Neural cell (in vitro differentiated cells): Measurements from ENCODE around the gene KLRB1. TPM values are rescaled to one million over a fixed set of nuclear protein-coding genes. Genes with fewer than 3 reads are reported as not detected.

Source experiments
- H2AFZ ChIP-seq: fragments of 200-600, 300-800 bp; sonication (generic), shearing (Covaris generic); 2 replicates; pipeline ENCODE4 v1.6.0; 2014; ENCODE audit warnings: low read depth, mild to moderate bottlenecking, antibody characterized with exemption, low read length, moderate library complexity
- H3F3A ChIP-seq: fragments of 200-600 bp; shearing (Covaris generic); 2 replicates; pipeline ENCODE4 v1.6.1; 2016; ENCODE audit warnings: mild to moderate bottlenecking, moderate library complexity, mixed read lengths, antibody characterized with exemption, low read length; ENCODE audit not compliant: insufficient read depth, poor library complexity, severe bottlenecking
- H3K27ac ChIP-seq: fragments of 200-600, 300-800 bp; sonication (generic), shearing (Covaris generic); 2 replicates; pipeline ENCODE4 v1.5.1; 2014; ENCODE audit warnings: mild to moderate bottlenecking, low read length, moderate library complexity
- H3K27me3 ChIP-seq: fragments of 300-800, 200-600 bp; sonication (generic), shearing (Covaris generic); 2 replicates; pipeline ENCODE4 v1.6.0; 2014; ENCODE audit warnings: mild to moderate bottlenecking, low read depth, low read length, moderate library complexity; ENCODE audit not compliant: insufficient read depth
- H3K36me3 ChIP-seq: fragments of 300-800, 200-600 bp; sonication (generic), shearing (Covaris generic); 2 replicates; pipeline ENCODE4 v1.5.1; 2014; ENCODE audit warnings: mild to moderate bottlenecking, antibody characterized with exemption, low read length, moderate library complexity; ENCODE audit not compliant: insufficient read depth
- H3K4me2 ChIP-seq: fragments of 300-800, 200-600 bp; sonication (generic), shearing (Covaris generic); 2 replicates; pipeline ENCODE4 v1.6.0; 2014; ENCODE audit warnings: mild to moderate bottlenecking, low read length
- H3K4me3 ChIP-seq: fragments of 300-800, 200-600 bp; sonication (generic), shearing (Covaris generic); 2 replicates; pipeline ENCODE4 v1.5.1; 2014; ENCODE audit warnings: mild to moderate bottlenecking, low read length, moderate library complexity
- H3K79me2 ChIP-seq: fragments of 200-600 bp; shearing (Covaris generic); replicated peaks from 2 replicates; pipeline ENCODE4 v1.6.0; 2014; ENCODE audit warnings: mild to moderate bottlenecking, low read length, moderate library complexity; ENCODE audit not compliant: insufficient read depth
- H3K9ac ChIP-seq: fragments of 300-800, 200-600 bp; sonication (generic), shearing (Covaris generic); 2 replicates; pipeline ENCODE4 v1.6.1; 2016; ENCODE audit warnings: mild to moderate bottlenecking, low read length, mixed read lengths
- H3K9me2 ChIP-seq: fragments of 200-600 bp; shearing (Covaris generic); 2 replicates; pipeline ENCODE4 v1.6.1; 2016; ENCODE audit warnings: mild to moderate bottlenecking, low read length, mixed read lengths; ENCODE audit not compliant: insufficient read depth
- H3K9me3 ChIP-seq: fragments of 200-600, 300-800 bp; sonication (generic), shearing (Covaris generic); 2 replicates; pipeline ENCODE4 v1.6.1; 2016; ENCODE audit warnings: mild to moderate bottlenecking, mixed run types, low read length, moderate library complexity, mixed read lengths
- H4K20me1 ChIP-seq: fragments of 200-600 bp; shearing (Covaris generic); 2 replicates; pipeline ENCODE4 v1.6.1; 2016; ENCODE audit warnings: mild to moderate bottlenecking, mixed run types; ENCODE audit not compliant: insufficient read depth
- EP300 ChIP-seq: fragments of 450-650 bp; conservative IDR thresholded peaks from 2 replicates; pipeline ENCODE4 v1.6.1; 2014; ENCODE audit warnings: antibody characterized with exemption, mild to moderate bottlenecking, moderate library complexity; ENCODE audit not compliant: poor library complexity, severe bottlenecking
- EZH2 ChIP-seq: fragments of 200-600, 300-800 bp; shearing (Covaris generic), sonication (generic); IDR thresholded peaks from 2 replicates; pipeline ENCODE4 v1.6.1; 2014; ENCODE audit warnings: antibody characterized with exemption, low read length, borderline replicate concordance, mild to moderate bottlenecking; ENCODE audit not compliant: insufficient read depth, poor library complexity, severe bottlenecking
- MXI1 ChIP-seq: fragments of 450-650 bp; conservative IDR thresholded peaks from 2 replicates; pipeline ENCODE4 v1.6.1; 2014; ENCODE audit warnings: antibody characterized with exemption, mild to moderate bottlenecking; ENCODE audit not compliant: poor library complexity, severe bottlenecking
- POLR2AphosphoS5 ChIP-seq: IDR thresholded peaks from 2 replicates; pipeline ENCODE4 v1.6.1; 2012
- RAD21 ChIP-seq: fragments of 450-650 bp; conservative IDR thresholded peaks from 2 replicates; pipeline ENCODE4 v1.6.1; 2014; ENCODE audit warnings: antibody characterized with exemption, mild to moderate bottlenecking, moderate library complexity
- SMC3 ChIP-seq: fragments of 450-650 bp; conservative IDR thresholded peaks from 2 replicates; pipeline ENCODE4 v1.6.1; 2014; ENCODE audit warnings: antibody characterized with exemption, mild to moderate bottlenecking, moderate library complexity; ENCODE audit not compliant: poor library complexity
- TAF1 ChIP-seq: IDR thresholded peaks from 2 replicates; pipeline ENCODE4 v1.6.1; 2012; ENCODE audit warnings: low read depth
- polyA plus RNA-seq: library from polyadenylated mRNA; depleted of rRNA; stranded (reverse); fragments of >200 nt; gene quantifications from 2 replicates; pipeline ENCODE4 v1.2.3, GENCODE V29; 2014
- TF ChIP-seq, protein P1 (sequence below): IDR thresholded peaks from 2 replicates; pipeline ENCODE4 v1.6.1; 2012; ENCODE audit warnings: borderline replicate concordance
- TF ChIP-seq, protein P2 (sequence below): fragments of 450-650 bp; IDR thresholded peaks from 2 replicates; pipeline ENCODE4 v1.5.1; 2014; ENCODE audit warnings: antibody characterized with exemption, mild to moderate bottlenecking, moderate library complexity; ENCODE audit not compliant: poor library complexity, severe bottlenecking

KLRB1 gene
- polyA plus RNA-seq, 1 donor from 2014 or later: not detected

GRCh38 chr12:9650151-9650576 lies 42.4 kb upstream of the KLRB1 start:
- H3K9me3 ChIP-seq: no peaks in the 10 kb centered on the region
- no peak overlapping the region for H3K4me2 ChIP-seq
- no peaks in the 10 kb centered on the region for H3K9me2 ChIP-seq
- no peaks in the 10 kb centered on the region for H3F3A ChIP-seq
- H3K36me3 ChIP-seq: no peaks in the 10 kb centered on the region
- TF ChIP-seq, protein P1, sequence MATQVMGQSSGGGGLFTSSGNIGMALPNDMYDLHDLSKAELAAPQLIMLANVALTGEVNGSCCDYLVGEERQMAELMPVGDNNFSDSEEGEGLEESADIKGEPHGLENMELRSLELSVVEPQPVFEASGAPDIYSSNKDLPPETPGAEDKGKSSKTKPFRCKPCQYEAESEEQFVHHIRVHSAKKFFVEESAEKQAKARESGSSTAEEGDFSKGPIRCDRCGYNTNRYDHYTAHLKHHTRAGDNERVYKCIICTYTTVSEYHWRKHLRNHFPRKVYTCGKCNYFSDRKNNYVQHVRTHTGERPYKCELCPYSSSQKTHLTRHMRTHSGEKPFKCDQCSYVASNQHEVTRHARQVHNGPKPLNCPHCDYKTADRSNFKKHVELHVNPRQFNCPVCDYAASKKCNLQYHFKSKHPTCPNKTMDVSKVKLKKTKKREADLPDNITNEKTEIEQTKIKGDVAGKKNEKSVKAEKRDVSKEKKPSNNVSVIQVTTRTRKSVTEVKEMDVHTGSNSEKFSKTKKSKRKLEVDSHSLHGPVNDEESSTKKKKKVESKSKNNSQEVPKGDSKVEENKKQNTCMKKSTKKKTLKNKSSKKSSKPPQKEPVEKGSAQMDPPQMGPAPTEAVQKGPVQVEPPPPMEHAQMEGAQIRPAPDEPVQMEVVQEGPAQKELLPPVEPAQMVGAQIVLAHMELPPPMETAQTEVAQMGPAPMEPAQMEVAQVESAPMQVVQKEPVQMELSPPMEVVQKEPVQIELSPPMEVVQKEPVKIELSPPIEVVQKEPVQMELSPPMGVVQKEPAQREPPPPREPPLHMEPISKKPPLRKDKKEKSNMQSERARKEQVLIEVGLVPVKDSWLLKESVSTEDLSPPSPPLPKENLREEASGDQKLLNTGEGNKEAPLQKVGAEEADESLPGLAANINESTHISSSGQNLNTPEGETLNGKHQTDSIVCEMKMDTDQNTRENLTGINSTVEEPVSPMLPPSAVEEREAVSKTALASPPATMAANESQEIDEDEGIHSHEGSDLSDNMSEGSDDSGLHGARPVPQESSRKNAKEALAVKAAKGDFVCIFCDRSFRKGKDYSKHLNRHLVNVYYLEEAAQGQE: no peak
- TF ChIP-seq, protein P2, sequence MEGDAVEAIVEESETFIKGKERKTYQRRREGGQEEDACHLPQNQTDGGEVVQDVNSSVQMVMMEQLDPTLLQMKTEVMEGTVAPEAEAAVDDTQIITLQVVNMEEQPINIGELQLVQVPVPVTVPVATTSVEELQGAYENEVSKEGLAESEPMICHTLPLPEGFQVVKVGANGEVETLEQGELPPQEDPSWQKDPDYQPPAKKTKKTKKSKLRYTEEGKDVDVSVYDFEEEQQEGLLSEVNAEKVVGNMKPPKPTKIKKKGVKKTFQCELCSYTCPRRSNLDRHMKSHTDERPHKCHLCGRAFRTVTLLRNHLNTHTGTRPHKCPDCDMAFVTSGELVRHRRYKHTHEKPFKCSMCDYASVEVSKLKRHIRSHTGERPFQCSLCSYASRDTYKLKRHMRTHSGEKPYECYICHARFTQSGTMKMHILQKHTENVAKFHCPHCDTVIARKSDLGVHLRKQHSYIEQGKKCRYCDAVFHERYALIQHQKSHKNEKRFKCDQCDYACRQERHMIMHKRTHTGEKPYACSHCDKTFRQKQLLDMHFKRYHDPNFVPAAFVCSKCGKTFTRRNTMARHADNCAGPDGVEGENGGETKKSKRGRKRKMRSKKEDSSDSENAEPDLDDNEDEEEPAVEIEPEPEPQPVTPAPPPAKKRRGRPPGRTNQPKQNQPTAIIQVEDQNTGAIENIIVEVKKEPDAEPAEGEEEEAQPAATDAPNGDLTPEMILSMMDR: no peak
- TF ChIP-seq EP300 (no peak), EZH2 (no peak), TAF1 (no peak), POLR2AphosphoS5 (no peak), RAD21 (no peak)
- no peaks in the 10 kb centered on the region for H4K20me1 ChIP-seq
- H3K79me2 ChIP-seq: no peaks in the 10 kb centered on the region
- no peak overlapping the region for H2AFZ ChIP-seq
- H3K4me3 ChIP-seq: no peak overlapping the region
- no peak overlapping the region for H3K9ac ChIP-seq
- H3K27me3 ChIP-seq: no peaks in the 10 kb centered on the region
- H3K27ac ChIP-seq: no peak overlapping the region

- TF ChIP-seq, protein P1: no peak
- TF ChIP-seq SMC3: no peak
- TF ChIP-seq MXI1: no peak
- TF ChIP-seq RAD21: no peak
- no peak for TF ChIP-seq POLR2AphosphoS5
- TF ChIP-seq, protein P2: no peak
- TF ChIP-seq TAF1: no peak
- no peak for TF ChIP-seq EP300
- no peak for TF ChIP-seq EZH2
- no peaks in the 10 kb centered on the region for H4K20me1 ChIP-seq
- H2AFZ ChIP-seq: no peak overlapping the region
- no peaks in the 10 kb centered on the region for H3K36me3 ChIP-seq
- H3K79me2 ChIP-seq: no peaks in the 10 kb centered on the region
- no peak overlapping the region for H3K9ac ChIP-seq
- no peak overlapping the region for H3K4me2 ChIP-seq
- H3K27ac ChIP-seq: no peak overlapping the region
- H3K9me3 ChIP-seq: no peaks in the 10 kb centered on the region
- no peaks in the 10 kb centered on the region for H3K9me2 ChIP-seq
- H3K4me3 ChIP-seq: no peak overlapping the region
- no peaks in the 10 kb centered on the region for H3F3A ChIP-seq
- H3K27me3 ChIP-seq: no peaks in the 10 kb centered on the region
These were observed 41.8 kb upstream of the KLRB1 start for GRCh38 chr12:9649532-9649940.
